HG03442 (cell line): ENCODE data around the gene MVB12B.

Experiments used
- ATAC-seq: cut with Tn5 transposase; IDR thresholded peaks from one replicate; pipeline ENCODE4 v1.9.1; 2021; ENCODE audit warnings: mild to moderate bottlenecking, moderate library complexity; ENCODE audit not compliant: unreplicated experiment

The MVB12B gene

DNA sequence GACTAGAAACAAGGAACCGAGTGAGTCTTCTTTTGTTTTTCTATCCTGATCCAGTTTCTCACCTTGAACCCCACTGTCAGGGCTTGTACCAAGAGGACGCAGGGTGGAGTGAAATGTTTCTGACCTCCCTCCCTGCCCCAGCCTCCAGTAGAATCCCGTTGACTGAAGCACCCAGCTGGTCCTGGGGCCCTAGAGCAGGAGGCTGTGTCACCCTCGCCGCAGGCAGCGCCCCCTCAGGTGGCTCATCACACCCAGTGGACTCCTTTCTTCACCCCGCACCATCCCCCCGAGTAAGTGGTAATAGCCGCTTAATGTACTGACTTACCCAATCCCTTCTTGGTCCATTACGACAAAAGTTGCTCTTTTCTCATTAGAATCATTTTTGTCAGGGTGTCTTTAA, 53.8 kb downstream of the MVB12B start:
- ATAC-seq, result no peak

DNA sequence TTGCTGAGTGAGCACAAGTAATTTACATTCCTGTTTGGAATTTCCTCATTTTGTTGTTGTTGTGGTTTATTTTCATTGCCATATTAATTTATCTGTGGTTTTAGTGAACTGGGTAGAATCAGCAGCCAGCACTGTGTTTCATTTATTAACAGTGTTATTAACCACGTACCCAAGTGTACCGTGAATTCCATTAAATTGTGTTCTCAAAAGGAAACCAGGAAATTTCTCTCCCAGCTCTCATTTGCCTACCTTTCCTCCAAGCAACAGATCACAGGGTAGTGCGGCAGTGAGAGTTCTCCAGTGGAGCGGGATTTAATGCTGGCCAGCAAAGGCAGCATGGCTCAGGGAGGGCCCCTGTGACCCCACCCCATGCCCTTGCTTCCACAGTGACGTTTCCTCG, 54.6 kb downstream of the MVB12B start:
- no peak for ATAC-seq

DNA sequence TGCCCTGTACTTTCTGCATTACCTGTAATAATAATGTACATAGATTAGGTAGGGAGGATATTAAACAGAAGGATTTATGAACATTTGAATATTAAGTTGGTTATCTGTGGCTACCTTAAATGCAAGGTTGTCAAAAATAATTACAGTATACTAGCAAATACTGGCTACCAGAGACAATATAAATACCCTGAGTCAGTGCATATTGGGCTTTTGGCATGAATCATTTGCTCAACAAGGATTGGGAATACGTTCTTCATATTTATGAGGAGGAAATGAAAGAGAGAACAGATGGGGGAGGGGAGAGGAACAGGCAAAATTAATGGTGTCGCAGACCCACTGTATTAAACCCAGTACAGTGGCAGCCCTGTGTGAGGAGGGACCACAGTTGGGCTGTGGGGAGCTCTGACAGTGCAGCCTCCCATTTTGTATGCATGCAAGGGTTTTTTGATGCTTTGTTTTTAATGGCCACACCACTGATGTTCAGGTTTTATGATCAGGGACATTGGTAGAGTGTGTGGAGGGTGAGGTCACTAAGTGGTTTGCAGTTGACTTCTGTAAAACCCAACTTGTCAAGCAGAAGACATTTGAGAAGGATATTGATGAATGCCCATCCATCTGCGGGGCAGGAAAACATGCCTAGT, 56.9 kb downstream of the MVB12B start:
- no peak for ATAC-seq

DNA sequence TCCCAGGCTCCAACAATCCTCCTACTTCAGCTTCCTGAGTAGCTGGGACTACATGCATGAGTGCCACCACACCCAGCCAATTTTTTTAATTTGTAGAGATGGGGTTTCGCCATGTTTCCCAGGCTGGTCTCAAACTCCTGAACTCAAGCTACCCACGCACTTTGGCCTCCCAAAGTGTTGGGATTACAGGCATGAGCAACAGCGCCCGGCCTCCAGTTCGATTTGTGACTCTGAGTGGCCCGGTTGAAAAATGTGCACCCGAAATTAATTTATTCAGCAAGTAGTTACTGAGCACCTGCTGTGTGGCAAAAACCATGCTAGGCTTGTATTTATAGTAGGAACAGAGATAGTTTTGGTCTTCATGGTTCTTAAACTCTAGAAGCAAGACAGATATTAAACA, 58.3 kb downstream of the MVB12B start:
- no peak for ATAC-seq

DNA sequence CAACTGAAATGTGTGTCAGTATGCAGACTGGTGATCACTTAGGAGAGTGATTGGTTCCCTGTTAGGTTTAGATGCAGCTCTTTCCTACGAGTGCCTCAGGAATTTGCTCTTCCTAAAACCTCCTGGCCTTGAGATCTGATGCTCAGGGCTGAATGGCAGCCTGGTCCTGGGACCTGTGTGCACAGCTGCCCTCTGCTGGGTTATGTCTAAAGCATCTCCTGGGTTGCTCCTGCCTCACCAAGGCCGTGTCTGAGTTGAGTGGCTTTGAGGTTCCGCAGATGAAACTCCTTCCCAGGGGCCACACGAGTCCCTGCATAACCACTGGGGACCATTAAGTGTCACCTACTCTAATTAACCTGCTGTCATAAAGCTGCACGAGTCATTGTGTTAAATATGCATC, 59.5 kb downstream of the MVB12B start:
- ATAC-seq, result no peak

DNA sequence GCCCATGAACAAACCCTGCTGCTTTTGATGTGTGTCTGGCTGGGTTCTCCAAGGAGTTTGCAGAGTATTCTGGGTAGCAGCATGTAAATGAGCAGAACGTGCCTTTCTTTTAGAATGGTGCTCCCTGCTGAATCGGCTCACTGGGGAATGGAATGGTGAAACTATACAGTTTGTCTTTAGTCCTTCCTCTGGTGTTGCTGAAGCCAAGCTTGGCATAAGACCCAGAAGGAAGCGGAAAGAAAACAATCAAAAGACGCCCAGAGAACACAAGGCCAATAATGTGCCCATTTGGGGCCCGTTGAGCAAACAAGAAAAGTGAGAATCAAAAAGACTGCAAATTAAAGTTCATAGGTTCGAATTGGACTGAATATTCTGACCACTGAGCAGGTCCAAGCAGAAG, 60.1 kb downstream of the MVB12B start:
- no peak for ATAC-seq

DNA sequence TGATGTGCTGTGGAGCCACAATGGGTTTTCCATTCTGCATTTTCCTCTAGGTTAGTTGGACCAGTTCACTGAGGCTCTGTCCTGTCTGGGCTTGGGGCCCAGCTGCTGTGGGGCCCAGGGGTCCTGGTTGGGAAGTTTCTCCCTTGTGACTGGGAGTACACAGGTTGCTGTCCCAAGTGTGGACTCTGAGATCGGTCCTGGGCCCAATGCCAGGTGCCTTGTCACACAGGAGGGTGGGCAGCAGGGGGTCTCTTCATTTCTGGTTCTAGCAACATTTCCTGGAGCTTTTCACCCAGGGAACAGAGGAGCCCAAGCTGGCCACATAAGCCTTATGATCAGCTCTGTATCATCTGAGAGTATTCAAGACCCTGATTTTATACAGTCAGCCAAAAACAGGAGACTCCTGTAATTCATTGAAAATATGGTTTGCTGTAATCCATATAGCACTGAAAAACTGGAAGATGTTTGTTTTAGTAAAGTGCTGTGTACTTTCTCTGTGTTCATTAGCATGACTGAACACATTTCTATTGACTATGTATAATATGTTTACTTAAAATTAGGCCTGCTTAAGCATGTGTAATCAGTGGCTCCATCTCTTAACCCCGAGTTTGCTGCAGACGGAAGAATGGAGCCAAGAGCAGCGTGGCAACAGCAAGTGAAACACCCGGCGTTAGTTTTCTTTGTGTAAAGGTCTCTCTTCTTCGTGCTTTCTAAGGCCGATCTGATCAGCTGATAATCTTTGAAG, 62.5 kb downstream of the MVB12B start:
- ATAC-seq, result no peak

DNA sequence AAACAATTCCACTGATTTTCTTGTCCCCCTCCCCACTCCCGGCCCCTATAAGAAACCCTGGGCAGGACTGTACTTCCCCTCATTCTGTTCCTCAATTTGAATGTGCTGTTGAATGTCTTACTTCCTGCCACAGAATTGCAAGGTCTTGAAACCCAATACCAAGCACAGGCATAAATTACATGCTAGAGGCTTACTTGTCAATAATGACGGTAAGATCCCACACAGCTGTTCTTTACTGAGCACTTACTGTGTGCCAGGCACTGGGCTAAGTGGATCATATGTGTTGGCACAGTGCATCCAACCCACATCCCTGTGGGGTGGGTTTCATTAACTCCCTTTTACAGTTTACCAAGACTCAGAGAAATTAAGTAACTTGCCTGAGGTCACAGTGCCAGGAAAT, 63.4 kb downstream of the MVB12B start:
- no peak for ATAC-seq

DNA sequence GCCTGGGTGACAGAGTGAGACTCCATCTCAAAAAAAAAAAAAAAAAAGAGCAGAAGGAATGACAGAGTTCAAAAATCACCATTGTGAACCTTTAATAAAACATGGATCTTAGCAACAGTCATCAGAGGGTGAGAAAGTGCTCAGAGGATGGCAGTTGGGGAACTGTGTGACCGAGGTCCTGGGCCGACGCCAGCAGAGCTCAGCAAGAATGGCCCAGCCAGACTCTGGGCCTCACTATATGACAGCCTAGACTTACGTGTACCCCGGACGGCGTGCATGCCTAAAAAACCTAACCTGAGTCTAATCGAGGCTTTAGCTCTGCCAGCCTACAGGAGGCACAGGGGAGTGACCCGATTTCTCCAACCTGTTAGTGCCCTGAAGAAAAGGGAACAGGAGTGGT, 64.3 kb downstream of the MVB12B start:
- no peak for ATAC-seq

DNA sequence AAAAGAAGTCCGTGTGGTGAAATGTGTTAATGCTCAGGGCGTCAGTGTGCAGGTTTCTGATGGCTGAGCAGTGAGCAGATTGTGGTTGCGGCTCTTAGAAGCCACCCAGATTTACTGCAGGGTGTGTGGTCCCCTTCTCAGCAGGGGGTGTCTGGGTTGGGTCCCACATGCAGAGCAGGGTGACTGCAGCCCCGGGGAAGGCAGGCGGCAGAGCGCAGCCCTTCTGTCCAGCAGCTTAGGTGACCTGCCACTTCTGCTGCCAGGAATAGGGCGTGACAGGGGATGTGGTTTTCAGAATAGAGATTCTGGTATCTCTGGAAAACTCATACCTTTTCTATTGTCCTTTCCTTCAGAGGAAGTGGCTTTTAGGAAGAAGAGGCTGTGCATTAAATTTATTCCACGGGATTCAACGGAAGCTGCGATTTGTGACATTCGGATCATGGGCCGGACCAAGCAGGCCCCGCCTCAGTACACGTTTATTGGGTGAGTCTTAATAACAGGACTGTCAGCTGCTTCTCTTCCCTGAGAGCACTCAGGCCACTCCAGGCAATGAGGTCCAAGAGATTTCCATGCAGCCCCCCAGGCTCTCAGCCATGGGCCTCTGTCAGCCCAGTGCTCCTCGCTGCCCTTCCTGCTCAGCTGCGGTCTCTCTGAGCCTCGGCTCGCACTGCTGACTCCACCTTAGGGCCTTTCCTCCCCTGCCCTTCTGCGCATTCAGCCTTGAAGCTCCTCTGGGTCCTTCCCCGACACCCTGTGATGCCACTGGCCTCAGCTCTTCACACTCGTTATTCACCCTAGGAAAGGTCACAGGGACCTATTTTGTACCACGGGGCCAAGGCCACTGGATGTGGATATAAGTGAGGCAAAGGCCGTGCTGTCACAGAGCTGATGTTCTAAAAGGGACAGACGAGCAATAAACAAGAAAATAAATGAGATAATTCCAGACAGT, 65.4 kb downstream of the MVB12B start:
- no peak for ATAC-seq

DNA sequence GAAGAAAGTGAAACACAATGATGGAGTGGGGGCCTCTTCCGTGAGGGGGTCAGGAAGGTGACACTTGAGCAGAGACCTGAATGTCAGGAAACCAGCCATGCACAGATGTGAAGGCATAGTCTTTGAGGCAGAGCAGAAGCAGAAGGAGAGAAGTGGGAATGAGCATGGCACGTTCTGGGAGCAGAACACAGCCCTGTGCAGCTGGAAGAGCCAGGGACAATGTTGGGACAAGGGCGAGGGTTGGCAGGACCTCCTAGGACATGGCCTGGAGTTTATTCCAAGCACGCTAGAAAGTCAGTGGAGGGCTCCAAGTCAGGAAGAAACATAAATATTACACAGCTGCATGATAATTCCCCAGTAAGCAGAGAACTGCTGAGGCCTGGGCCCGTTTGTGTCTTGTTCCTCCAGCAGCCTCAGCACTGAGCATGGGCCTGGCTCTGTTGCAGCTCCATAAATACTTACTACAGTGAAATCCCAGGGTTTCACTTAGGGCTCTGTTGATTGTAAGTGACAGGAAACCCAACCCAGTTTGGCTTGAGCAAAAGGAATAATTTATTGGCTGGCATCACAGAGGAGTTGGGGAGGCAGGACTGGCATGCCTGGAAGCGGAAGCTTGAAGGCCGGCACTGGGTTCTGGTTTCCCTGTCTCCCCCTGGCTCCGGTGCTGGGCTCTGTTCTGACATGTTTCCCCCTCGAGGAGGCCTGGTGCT, 66.2 kb downstream of the MVB12B start:
- no peak for ATAC-seq

DNA sequence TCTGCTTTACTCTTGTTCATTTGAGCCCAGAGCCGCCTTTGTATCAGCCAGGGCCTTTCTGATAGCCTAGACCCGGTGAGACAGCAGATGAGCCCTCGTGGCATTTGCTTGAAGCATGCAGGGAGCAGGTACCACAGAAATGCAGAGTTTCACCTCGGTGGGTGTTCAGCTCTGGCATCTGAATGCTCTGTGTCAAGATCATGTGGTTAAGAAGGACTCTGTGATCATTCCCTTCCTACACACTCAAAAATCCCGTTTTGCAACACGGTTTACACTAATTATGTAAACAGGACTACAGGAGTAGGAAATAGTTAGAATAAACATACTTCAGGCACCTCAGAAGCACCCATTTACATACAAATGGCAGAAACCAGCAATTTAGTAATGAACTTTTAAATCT, 67.2 kb downstream of the MVB12B start:
- no peak for ATAC-seq

DNA sequence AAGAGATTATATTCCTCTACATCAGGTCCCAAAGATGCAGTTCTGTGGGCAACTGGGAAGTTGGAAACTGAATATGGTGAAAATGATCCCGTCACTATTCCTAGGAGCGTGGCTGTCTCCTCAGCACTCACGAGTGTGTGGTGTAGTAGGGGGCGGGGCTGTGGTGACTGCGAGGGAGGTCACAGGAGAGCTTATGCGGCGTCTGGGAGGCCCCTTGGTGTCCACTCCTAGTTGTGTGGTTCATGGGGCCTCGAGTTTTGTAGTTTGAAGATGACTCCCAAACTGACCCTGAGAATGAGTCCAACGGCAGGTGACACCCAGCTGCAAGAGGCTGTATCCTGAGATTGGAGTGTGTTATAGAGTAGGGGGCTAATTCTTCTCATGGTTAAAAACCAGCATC, 68.2 kb downstream of the MVB12B start:
- ATAC-seq, result no peak

DNA sequence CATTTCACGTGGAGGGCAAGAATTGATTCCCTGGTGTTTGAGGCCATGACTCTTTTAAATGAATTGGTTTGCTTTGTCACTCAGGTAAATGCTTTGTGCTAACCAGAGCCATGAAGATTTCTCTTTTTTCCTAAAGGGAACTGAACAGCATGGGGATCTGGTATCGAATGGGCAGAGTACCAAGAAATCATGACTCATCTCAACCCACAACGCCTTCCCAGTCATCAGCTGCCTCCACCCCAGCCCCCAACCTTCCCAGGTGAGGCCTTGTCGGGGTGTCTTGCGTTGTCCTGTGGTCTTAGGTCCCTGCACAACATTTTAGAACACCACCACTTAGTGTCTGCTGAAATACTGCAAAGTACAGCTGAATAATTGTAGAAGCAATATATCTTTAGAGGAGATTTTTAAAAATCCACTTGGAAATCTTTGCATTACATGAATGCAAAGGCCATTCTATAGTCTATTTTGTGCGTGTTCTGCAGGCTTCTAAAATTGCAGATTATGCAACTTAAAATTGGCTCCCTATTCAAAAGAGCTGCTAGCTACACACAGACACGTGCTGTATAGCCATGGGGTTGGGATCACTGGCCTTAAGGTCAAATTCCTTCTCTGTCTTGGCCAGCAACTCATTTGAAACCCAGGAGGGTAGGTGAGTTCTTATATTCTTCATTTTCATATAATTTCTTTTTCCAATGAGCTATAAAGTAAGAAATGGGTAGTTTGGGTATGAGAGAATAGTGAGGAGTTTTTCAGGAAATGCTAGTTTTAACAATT, 69.0 kb downstream of the MVB12B start:
- ATAC-seq, result no peak

DNA sequence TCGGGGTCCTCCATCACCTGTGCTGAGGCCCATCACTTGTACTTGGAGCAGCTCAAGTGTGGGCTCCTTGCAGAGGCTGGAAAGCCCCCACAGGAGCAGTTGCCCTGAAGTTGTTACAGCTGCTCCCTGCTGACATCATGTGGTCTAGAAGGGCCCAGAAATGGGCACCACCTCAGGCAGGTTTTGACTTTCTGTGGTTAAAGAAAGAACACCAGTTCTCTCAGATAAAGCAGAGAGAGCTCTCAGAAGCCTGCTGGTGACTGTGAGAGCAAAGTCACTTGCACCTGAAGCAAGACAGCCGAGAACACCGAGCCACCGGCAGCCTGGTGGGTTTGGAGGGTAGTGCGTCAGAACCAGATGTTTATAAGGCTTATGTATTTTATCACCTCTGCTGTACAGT, 70.4 kb downstream of the MVB12B start:
- peak; percentile 81 for ATAC-seq

DNA sequence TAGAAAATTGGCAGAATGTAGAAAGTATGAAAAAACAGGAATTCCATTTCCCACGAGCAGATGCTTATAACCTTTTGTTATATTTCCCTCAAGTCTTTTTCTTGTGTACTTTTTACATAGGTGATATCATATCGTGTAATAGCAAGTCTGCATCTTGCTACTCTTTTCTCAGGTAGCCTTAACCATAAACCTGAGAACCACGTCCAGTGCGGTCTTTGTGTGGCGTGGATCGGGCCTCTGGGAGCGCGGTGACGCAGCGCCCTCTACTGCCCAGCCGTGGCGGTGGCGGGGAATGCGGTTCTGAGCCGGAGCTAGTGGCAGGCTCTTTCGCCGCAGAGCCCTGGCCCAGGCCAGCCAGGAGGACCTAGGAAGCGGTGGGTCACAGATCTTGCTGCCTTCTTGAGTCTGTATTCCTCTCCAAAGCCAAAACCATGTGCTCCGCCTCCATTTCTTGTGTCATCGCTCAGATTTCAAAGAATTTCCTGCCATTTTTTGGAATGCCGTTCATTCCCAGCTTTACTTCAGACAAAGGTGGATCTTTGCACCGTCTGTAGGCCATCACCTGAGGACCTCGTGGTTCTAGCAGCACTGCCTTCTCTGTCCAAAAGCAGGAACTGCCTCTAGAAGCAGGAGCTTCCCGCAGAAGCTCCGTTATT, 71.9 kb downstream of the MVB12B start:
- ATAC-seq, result no peak

DNA sequence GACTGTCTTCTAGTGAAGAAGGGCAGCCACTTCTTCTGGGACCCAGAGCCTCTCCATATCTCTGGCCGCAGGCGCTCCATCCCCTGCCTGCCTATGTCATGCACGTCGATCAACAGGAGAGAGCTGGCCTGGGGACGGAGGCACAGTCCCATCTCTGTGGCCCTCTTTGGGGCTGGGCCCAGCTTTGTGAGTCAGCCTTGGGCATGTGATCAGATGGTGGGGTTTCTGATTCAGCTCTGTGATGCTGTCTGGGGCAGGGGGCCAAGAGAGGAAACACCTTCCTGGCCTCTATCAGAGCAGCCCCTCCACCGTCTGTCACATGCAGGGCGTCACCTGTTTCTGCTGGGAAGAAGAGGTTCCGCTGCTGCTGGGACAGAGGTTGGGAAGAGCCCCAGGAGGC, 72.6 kb downstream of the MVB12B start:
- no peak for ATAC-seq

DNA sequence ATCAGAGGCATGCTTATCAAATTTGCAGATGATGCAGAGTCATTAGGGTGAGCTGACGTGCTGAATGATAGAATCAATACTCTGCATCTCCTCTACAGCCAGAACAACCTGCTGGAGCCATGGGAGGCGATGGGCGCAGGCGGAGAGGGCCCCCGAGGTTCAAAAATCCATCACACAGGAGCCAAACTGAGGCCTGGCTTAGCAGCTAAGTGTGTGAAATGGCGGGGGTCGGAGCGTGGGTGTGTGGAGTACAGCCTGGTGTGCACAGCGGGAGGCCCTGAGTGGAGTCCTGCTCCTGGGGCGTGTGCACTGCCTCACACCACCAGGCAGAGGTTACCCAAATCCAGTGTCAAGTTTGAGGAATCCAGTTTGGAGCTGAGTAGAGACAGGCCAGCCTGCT, 73.2 kb downstream of the MVB12B start:
- ATAC-seq, result no peak

DNA sequence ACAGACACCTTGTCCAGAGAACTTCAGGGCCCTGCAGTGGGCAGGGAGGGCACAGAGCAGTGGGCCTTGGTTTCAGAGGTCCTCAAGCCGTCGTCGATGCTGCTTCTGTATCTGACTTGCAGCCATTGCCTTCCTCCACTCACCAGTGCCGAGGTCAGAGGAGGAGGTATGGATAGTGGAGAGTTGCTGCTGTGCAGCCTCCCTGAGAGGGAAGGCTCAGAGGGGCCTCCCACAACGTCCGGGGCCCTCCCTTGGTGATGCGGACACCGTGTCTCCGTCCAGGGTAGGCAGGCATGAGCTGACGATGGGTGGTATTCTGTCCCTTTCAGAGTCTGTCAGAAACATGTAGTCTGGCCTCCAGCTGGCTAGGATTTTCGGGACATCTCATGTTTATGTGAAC, 73.9 kb downstream of the MVB12B start:
- no peak for ATAC-seq

DNA sequence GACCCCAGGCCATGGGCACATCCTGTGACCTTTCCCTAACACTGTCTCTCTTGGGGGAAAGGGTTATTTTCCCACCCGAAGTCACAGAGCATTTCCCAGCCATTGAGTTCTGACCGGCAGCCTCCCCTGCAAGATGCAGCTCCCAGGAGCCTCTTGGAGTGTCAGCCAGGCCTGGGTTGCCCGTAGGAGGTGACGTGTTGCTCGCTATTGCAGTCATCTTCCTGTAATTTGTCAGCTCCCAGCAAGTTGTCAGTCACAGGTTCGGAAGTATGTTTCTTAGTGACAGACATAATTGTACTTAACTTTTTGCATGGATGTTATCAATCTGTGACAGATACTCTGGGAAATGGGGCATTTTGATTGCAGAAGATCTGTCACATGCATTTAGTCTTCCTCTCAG, 74.5 kb downstream of the MVB12B start:
- ATAC-seq, result no peak
